HepG2 (cell line): ENCODE measurements around the gene KISS1. TPM values are rescaled to one million over a fixed set of nuclear protein-coding genes. Genes with fewer than 3 reads are reported as not detected.

Experiments used
- ATAC-seq: fragments of 200-7000 bp; cut with Tn5 transposase; 3 replicates; pipeline ENCODE4 v1.9.1; 2020; ENCODE audit warnings: mild to moderate bottlenecking, moderate library complexity
- BruUV-seq: library from RNA; stranded (reverse); fragments of 400-500 nt; replicated peaks from 2 replicates; lab custom pipeline; 2021; lab: Mats Ljungman, UMichigan
- CTCF ChIA-PET: fragments of 300-600 bp; formaldehyde crosslinking; extraction: SDS; loops from one replicate; lab custom pipeline; 2021; ENCODE audit warnings: low total read pairs, inconsistent platforms, low intra/inter-chr PET ratio; lab: Yijun Ruan, JAX
- POLR2A ChIA-PET: fragments of 350-600 bp; sonication (Branson Sonifier 250); formaldehyde crosslinking; loops from one replicate; lab custom pipeline; 2020; ENCODE audit warnings: antibody characterized with exemption, inconsistent platforms; lab: Yijun Ruan, JAX
- DNase-seq: peaks from one replicate; pipeline ENCODE4 v3.0.0-alpha.2; 2015; ENCODE audit warnings: low spot score
- FAIRE-seq: peaks from 3 replicates; lab custom pipeline; 2011; peaks lifted over from hg19 to GRCh38; lab: Jason Lieb, UNC
- H2AFZ ChIP-seq: one replicate; pipeline ENCODE4 v1.6.1; 2011; ENCODE audit warnings: low read length, inconsistent platforms
- H3K27ac ChIP-seq: fragments of 300-600 bp; 3 replicates; pipeline ENCODE4 v1.8.0; 2011; ENCODE audit warnings: mixed run types, mild to moderate bottlenecking, mixed read lengths, low read length, inconsistent platforms; ENCODE audit not compliant: insufficient read depth; ENCODE audit errors: extremely low read length
- H3K27me3 ChIP-seq, 2 experiments: fragments of 200-600 bp in 1 of 2; 2 replicates in 1 of 2; 3 replicates in 1 of 2; pipeline versions ENCODE4 v1.6.0 to v1.8.0; 2011; ENCODE audit warnings: low read length in 2 of 2, mild to moderate bottlenecking in 2 of 2, moderate library complexity in 2 of 2, inconsistent platforms in 1 of 2; ENCODE audit not compliant: insufficient read depth in 2 of 2, control insufficient read depth in 1 of 2
- H3K36me3 ChIP-seq, 2 experiments: fragments of 200-600 bp in 1 of 2; replicated peaks in 1 of 2; 2 replicates in 1 of 2; 3 replicates in 1 of 2; pipeline versions ENCODE4 v1.5.1 to v1.8.0; 2011; ENCODE audit warnings: low read length in 2 of 2, inconsistent platforms in 1 of 2; ENCODE audit not compliant: insufficient read depth in 2 of 2, control insufficient read depth in 1 of 2
- H3K4me1 ChIP-seq: 2 replicates; pipeline ENCODE4 v1.5.1; 2012; ENCODE audit warnings: low read length, inconsistent platforms; ENCODE audit not compliant: insufficient read depth
- H3K4me2 ChIP-seq: 2 replicates; pipeline ENCODE4 v1.6.0; 2011; ENCODE audit warnings: low read depth, low read length, inconsistent platforms
- H3K4me3 ChIP-seq, 3 experiments: fragments of 200-600 bp in 1 of 3; sonication (generic), shearing (Covaris generic) in 1 of 3; replicated peaks in 1 of 3; 2 replicates each; pipeline ENCODE4 v1.5.1; 2011 to 2016; ENCODE audit warnings: low read length in 3 of 3, inconsistent platforms in 2 of 3, low read depth in 2 of 3, mild to moderate bottlenecking in 2 of 3, control low read depth in 1 of 3, mixed read lengths in 1 of 3; ENCODE audit not compliant: insufficient read depth in 1 of 3
- H3K79me2 ChIP-seq: one replicate; pipeline ENCODE4 v1.6.1; 2011; ENCODE audit warnings: low read length, inconsistent platforms; ENCODE audit not compliant: insufficient read depth
- H3K9ac ChIP-seq: 2 replicates; pipeline ENCODE4 v1.6.0; 2011; ENCODE audit warnings: mild to moderate bottlenecking, low read depth, low read length, inconsistent platforms; ENCODE audit not compliant: insufficient read depth
- H3K9me3 ChIP-seq: 2 replicates; pipeline ENCODE4 v1.5.1; 2012; ENCODE audit warnings: mild to moderate bottlenecking, low read length
- H4K20me1 ChIP-seq: 2 replicates; pipeline ENCODE4 v1.6.0; 2011; ENCODE audit warnings: inconsistent platforms, mild to moderate bottlenecking, low read length, moderate library complexity; ENCODE audit not compliant: insufficient read depth
- HMGA1 ChIP-seq: sonication (generic); formaldehyde crosslinking; conservative IDR thresholded peaks from 2 replicates; pipeline ENCODE4 v1.4.0; 2020; ENCODE audit warnings: missing genetic modification reagents
- NCOA5 ChIP-seq: sonication (generic); formaldehyde crosslinking; IDR thresholded peaks from 2 replicates; pipeline ENCODE4 v1.4.0; 2020; ENCODE audit warnings: missing genetic modification reagents
- PAX8 ChIP-seq: sonication (generic); formaldehyde crosslinking; IDR thresholded peaks from 2 replicates; pipeline ENCODE4 v1.8.0; 2022; ENCODE audit warnings: mild to moderate bottlenecking, missing genetic modification reagents, borderline replicate concordance
- PHF20 ChIP-seq: sonication (generic); formaldehyde crosslinking; IDR thresholded peaks from 2 replicates; pipeline ENCODE4 v1.5.0; 2020; ENCODE audit warnings: mild to moderate bottlenecking, missing genetic modification reagents
- PHF21A ChIP-seq: sonication (generic); formaldehyde crosslinking; IDR thresholded peaks from 2 replicates; pipeline ENCODE4 v1.5.0; 2020; ENCODE audit warnings: mild to moderate bottlenecking, missing genetic modification reagents
- SCMH1 ChIP-seq: sonication (generic); formaldehyde crosslinking; IDR thresholded peaks from 2 replicates; pipeline ENCODE4 v1.9.0; 2021; ENCODE audit warnings: missing genetic modification reagents, mild to moderate bottlenecking, borderline replicate concordance
- SMYD3 ChIP-seq: sonication (generic); formaldehyde crosslinking; IDR thresholded peaks from 2 replicates; pipeline ENCODE4 v1.8.1; 2023; ENCODE audit warnings: mild to moderate bottlenecking, missing genetic modification reagents
- SP140L ChIP-seq: sonication (generic); formaldehyde crosslinking; IDR thresholded peaks from 2 replicates; pipeline ENCODE4 v1.4.0; 2020; ENCODE audit warnings: missing genetic modification reagents, borderline replicate concordance
- THAP8 ChIP-seq: sonication (generic); formaldehyde crosslinking; IDR thresholded peaks from 2 replicates; pipeline ENCODE4 v1.5.1; 2020; ENCODE audit warnings: missing genetic modification reagents, mild to moderate bottlenecking, borderline replicate concordance
- WIZ ChIP-seq: sonication (generic); formaldehyde crosslinking; IDR thresholded peaks from 2 replicates; pipeline ENCODE4 v1.5.1; 2020; ENCODE audit warnings: mild to moderate bottlenecking, missing genetic modification reagents
- ZC3H13 ChIP-seq: sonication (generic); formaldehyde crosslinking; IDR thresholded peaks from 2 replicates; pipeline ENCODE4 v1.8.1; 2023; ENCODE audit warnings: mild to moderate bottlenecking, missing genetic modification reagents, moderate library complexity
- ZNF230 ChIP-seq: sonication (generic); formaldehyde crosslinking; IDR thresholded peaks from 2 replicates; pipeline ENCODE4 v1.4.0; 2020; ENCODE audit warnings: mild to moderate bottlenecking, missing genetic modification reagents
- ZNF274 ChIP-seq: sonication (generic); formaldehyde crosslinking; IDR thresholded peaks from 2 replicates; pipeline ENCODE4 v1.5.1; 2020; ENCODE audit warnings: mild to moderate bottlenecking, missing genetic modification reagents
- ZNF614 ChIP-seq: IDR thresholded peaks from 2 replicates; pipeline ENCODE4 v1.6.1; 2018; ENCODE audit warnings: missing biosample characterization, missing genetic modification reagents, inconsistent platforms, borderline replicate concordance
- ZNF670 ChIP-seq: sonication (generic); formaldehyde crosslinking; IDR thresholded peaks from 2 replicates; pipeline ENCODE4 v1.8.0; 2022; ENCODE audit warnings: mild to moderate bottlenecking, missing genetic modification reagents, borderline replicate concordance
- ZNF772 ChIP-seq: sonication (generic); formaldehyde crosslinking; IDR thresholded peaks from 2 replicates; pipeline ENCODE4 v1.5.0; 2020; ENCODE audit warnings: mild to moderate bottlenecking, missing genetic modification reagents
- WGBS: methylation state at CpG from one replicate; pipeline ENCODE4 v1.1.6; 2017; ENCODE audit warnings: low lambda C conversion rate; 5-methylcytosine and 5-hydroxymethylcytosine counted together
- in situ Hi-C: cut with HindIII; loops from 2 replicates; pipeline ENCODE4 v1.10.0; 2017; ENCODE audit warnings: low pct_unique_long_range_greater_than_20kb; ENCODE audit not compliant: extremely low pct_ligation_motif_present
- intact Hi-C: fragments of 100-400 bp; cut with micrococcal nuclease; formaldehyde crosslinking; loops from one replicate; pipeline ENCODE4 v1.10.0; 2022; ENCODE audit not compliant: unreplicated experiment
- polyA plus RNA-seq, 8 experiments: library from polyadenylated mRNA; depleted of rRNA in 3 of 8; stranded (reverse) in 7 of 8; unstranded in 1 of 8; fragments of >200 nt; fragmentation: Illumina TruSeq in 4 of 8; extraction: Trizol in 4 of 8; gene quantifications; 2 replicates each; pipeline versions ENCODE4 v1.2.1 to v1.2.3, GENCODE V29; 2011 to 2016; ENCODE audit warnings: low read depth in 4 of 8, missing spikeins in 1 of 8, mixed read lengths in 1 of 8; ENCODE audit not compliant: insufficient read depth in 1 of 8
- total RNA-seq, 5 experiments: library from RNA; depleted of rRNA; stranded (reverse); fragments of >200 nt; fragmentation: Illumina TruSeq; extraction: Trizol; gene quantifications; 2 replicates each; pipeline ENCODE4 v1.2.3, GENCODE V29; 2016; ENCODE audit warnings: low read depth in 1 of 5
- TF ChIP-seq, protein P1 (sequence below): sonication (generic); formaldehyde crosslinking; IDR thresholded peaks from 2 replicates; pipeline ENCODE4 v1.4.0; 2020; ENCODE audit warnings: mild to moderate bottlenecking, missing genetic modification reagents
- TF ChIP-seq, protein P2 (sequence below): sonication (generic); formaldehyde crosslinking; IDR thresholded peaks from 2 replicates; pipeline ENCODE4 v1.4.0; 2020; ENCODE audit warnings: mild to moderate bottlenecking, missing genetic modification reagents
- TF ChIP-seq, protein P3 (sequence below): sonication (generic); formaldehyde crosslinking; IDR thresholded peaks from 2 replicates; pipeline ENCODE4 v1.4.0; 2020; ENCODE audit warnings: missing genetic modification reagents

The KISS1 gene
- total and polyA plus RNA-seq, 2 of the 13 experiments (the other 11 are each of a cell fraction or from before 2014, with no cell fraction given) = 0.24 to 0.80 TPM

- in situ Hi-C loops = no loop called here
- H3K27ac ChIP-seq = no peak within 1 kb of the TSS
- ChIA-PET POLR2A (no interaction called here), CTCF (no interaction called here)
- H4K20me1 ChIP-seq = no peaks in the 10 kb centered on the region
- no peak for TF ChIP-seq SCMH1 (CRISPR knock-in tag)
- no peak for TF ChIP-seq ZNF230
- TF ChIP-seq PHF21A = no peak
- TF ChIP-seq HMGA1 (CRISPR knock-in tag) = no peak
- no peak for TF ChIP-seq PAX8 (CRISPR knock-in tag)
- TF ChIP-seq, protein P1, sequence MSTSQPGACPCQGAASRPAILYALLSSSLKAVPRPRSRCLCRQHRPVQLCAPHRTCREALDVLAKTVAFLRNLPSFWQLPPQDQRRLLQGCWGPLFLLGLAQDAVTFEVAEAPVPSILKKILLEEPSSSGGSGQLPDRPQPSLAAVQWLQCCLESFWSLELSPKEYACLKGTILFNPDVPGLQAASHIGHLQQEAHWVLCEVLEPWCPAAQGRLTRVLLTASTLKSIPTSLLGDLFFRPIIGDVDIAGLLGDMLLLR (CRISPR knock-in tag) = no peak
- TF ChIP-seq ZNF614 = no peak
- no peak for TF ChIP-seq THAP8 (CRISPR knock-in tag)
- TF ChIP-seq PHF20 (CRISPR knock-in tag) = no peak
- no peak for TF ChIP-seq ZC3H13
- no peak for TF ChIP-seq ZNF772 (CRISPR knock-in tag)
- no peak for TF ChIP-seq NCOA5 (CRISPR knock-in tag)
- TF ChIP-seq, protein P2, sequence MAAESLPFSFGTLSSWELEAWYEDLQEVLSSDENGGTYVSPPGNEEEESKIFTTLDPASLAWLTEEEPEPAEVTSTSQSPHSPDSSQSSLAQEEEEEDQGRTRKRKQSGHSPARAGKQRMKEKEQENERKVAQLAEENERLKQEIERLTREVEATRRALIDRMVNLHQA (CRISPR knock-in tag) = no peak
- TF ChIP-seq SP140L (CRISPR knock-in tag) = no peak
- no peak for TF ChIP-seq SMYD3 (CRISPR knock-in tag)
- TF ChIP-seq ZNF274 = no peak
- no peak for TF ChIP-seq ZNF670 (CRISPR knock-in tag)
- TF ChIP-seq WIZ (CRISPR knock-in tag) = no peak
- TF ChIP-seq, protein P3, sequence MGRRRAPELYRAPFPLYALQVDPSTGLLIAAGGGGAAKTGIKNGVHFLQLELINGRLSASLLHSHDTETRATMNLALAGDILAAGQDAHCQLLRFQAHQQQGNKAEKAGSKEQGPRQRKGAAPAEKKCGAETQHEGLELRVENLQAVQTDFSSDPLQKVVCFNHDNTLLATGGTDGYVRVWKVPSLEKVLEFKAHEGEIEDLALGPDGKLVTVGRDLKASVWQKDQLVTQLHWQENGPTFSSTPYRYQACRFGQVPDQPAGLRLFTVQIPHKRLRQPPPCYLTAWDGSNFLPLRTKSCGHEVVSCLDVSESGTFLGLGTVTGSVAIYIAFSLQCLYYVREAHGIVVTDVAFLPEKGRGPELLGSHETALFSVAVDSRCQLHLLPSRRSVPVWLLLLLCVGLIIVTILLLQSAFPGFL (CRISPR knock-in tag) = no peak
- TF ChIP-seq, all 625 proteins: peak for 0
- Histone ChIP-seq H3K36me3 (no peaks in the 10 kb centered on the region), H3K27me3 (peaks cover 0 to 17% of the 10 kb centered on the region in 2 experiments; a peak in 3 of 5 replicates), H3K4me2 (no peak within 1 kb of the TSS), H3K4me3 (no peak within 1 kb of the TSS), H3K4me1 (peaks cover 10% of the 10 kb centered on the region), H3K79me2 (no peaks in the 10 kb centered on the region), H2AFZ (no peak within 1 kb of the TSS), H3K9me3 (peaks cover 25% of the 10 kb centered on the region), H3K9ac (no peak within 1 kb of the TSS)
- intact Hi-C loops = no loop called here
- FAIRE-seq (no peak), ATAC-seq (no peak), DNase-seq (no peak)
- no TSS peak for BruUV-seq
- WGBS = 46% methylated on average over 3 of the region's 5 CpGs
Measured at GRCh38 chr1:204166219-204166618, 30.1 kb downstream of the KISS1 start, which contains the start of gene REN. REN (minus strand) TSS chr1:204166337; CDS start chr1:204166293, 44 bp downstream.
